ENCODE data around the gene MYO19.
A peak's percentile ranks its signal among the peaks of the same experiment; 100 is the strongest.
"Not testable (repeated sequence)": the region's sequence is repeated elsewhere in the genome, so short reads cannot be mapped to it uniquely, and the experiment has no call there.

The MYO19 gene

DNA sequence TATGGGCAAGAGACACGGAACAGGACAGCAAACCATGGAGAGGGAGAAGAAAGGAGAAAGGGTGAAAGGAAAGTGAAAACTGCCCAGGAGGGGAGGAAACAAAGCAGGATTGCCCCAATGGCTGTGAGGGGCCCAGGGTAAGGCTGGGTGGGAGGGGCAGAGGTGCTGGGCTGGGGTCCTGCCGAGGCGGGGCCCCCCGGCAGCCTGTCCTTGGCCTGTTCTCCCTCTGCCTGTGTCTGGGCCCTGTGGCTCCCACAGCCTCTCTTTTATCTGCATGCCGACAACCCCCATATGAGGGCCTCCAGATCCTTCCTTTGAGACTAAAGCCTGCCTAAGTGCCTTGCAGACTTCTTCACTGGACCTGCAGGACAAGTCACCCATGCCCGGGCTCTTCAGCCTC is 32.7 kb downstream of the MYO19 start:
- no peak for DNase-seq (ENCODE audit: low read depth in 1 of 2, low spot score in 1 of 2)

- no peak for DNase-seq (ENCODE audit: low read depth in 1 of 2, low spot score in 1 of 2)
These were observed 33.3 kb downstream of the MYO19 start for GRCh38 chr17:36501351-36501750.

- no peak for DNase-seq (ENCODE audit: low read depth in 1 of 2, low spot score in 1 of 2)
These were observed 33.9 kb downstream of the MYO19 start for GRCh38 chr17:36500745-36501225.

- no peak for DNase-seq (ENCODE audit: low read depth in 1 of 2, low spot score in 1 of 2)
These were observed 35.9 kb downstream of the MYO19 start for GRCh38 chr17:36498560-36499300.

GRCh38 chr17:36498155-36498554 is 36.5 kb downstream of the MYO19 start:
- DNase-seq (ENCODE audit: low read depth in 1 of 2, low spot score in 1 of 2), result no peak

DNA sequence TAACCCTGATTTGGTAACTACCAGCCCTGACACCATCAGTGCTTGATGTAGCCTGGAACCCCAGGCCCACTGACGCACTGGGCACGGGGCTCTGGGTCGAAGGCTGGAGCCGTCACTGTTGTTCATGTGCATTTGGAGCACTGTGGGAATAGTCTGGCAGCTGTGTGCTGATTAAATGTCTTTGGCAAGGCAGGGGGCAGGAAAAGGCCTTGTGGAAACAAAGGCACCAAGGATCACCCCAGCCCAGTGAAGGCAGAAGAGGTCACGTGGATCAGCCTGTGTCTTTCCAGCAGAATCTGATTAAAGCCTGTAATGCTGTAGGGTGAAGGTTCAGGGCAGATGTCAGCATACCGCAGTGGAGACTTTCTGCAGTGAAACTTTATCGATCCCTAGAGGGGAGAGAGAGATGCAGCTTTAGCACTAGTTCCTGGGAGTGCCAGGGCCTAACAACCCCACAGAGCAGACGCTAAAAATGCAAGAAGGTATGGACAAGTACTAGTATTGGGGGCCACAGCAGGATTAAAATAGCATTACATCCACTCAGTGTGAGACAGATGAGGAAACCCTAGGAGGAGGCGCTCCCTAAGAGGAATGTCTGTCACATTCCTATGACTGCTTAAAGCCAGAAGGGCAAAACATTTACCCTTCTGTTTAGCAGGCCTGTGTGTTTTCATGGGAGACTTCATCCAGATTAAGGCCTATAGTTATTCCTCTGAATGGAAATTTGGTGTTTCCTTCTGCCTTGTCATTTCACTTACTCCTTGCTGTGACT is 38.5 kb downstream of the MYO19 start:
- no peak for DNase-seq (ENCODE audit: low read depth in 1 of 2, low spot score in 1 of 2)

- no peak for DNase-seq (ENCODE audit: low read depth in 1 of 2, low spot score in 1 of 2)
These were observed 39.5 kb downstream of the MYO19 start for GRCh38 chr17:36495076-36495578.

- DNase-seq (ENCODE audit: low read depth in 1 of 2, low spot score in 1 of 2), result no peak
These were observed 40.0 kb downstream of the MYO19 start for GRCh38 chr17:36494674-36495073.

- no peak for DNase-seq (ENCODE audit: low read depth in 1 of 2, low spot score in 1 of 2)
These were observed 40.7 kb downstream of the MYO19 start for GRCh38 chr17:36493956-36494355.

DNA sequence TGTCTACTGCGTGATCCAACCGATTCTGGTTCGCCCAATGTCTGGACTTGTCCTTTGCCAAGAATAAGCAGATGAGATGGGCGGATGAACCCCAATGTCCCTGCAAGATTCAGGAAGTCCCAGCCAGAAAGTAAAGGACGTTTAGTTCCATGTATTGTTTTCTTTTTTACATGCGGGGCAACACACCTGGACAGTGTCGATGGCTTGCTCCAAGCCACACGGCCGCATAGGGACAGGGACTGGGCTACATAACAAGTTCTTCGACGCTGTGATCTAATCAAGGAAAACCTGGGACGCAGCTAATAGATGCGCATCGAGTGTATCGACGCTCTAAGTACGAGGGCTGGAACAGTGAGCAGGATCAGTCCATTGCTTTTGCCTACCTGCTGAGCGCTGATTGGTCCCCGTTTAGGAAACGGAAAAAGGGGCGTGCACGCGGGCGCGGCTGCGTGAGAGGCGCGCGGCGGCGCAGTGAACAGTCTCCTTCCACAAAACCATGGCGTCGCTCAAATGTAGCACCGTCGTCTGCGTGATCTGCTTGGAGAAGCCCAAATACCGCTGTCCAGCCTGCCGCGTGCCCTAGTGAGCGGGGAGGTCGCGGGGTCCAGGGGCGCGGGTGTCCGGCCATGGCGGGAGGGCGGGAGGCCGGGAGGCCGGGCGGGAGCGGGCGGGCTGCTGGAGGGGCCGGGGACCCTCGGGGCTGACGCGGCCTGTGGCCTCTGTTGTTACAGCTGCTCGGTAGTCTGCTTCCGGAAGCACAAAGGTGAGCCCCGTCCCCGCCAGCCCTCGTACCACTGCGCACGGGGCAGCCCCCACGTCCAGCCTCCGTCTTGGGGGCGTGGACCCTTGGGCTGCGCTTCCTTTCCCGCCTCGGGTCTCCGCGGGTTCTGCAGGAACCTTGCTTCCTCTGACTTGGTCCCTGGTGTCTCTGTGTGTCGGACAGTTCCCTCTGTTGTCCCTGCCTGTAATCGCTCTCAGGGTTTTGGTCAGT is 48.2 kb downstream of the MYO19 start, which contains the start of gene ZNHIT3:
Gene ZNHIT3, plus strand, starts transcription at position 478 of the 991 bp plus-strand sequence. Its CDS starts 19 bp downstream, at position 497.
- peak; percentile 75 to 89 for DNase-seq (ENCODE audit: low read depth in 1 of 2, low spot score in 1 of 2)

DNA sequence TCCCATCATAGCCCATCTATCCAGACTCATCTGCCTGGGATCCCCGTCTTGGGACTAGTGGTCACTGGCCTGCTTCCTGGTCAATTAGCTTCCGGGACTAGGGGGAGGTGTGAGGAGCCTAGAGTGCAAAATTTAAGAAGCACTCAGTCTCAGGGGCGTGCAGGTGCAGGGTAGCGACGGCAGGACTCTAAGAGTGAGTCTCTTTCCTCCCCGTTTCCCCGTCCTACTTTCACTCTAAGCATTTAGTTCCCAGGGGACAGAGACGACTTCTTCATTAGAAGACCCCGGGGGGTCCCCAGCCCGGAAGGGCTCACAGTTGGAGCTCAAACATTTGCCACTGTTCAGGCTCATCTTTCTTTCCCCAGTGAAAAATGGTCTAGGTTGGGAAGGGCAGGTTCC is 48.9 kb downstream of the MYO19 start:
- no peak for DNase-seq (ENCODE audit: low read depth in 1 of 2, low spot score in 1 of 2)

GRCh38 chr17:36485027-36485426 is 49.6 kb downstream of the MYO19 start:
- no peak for DNase-seq (ENCODE audit: low read depth in 1 of 2, low spot score in 1 of 2)

GRCh38 chr17:36484021-36484420 is 50.6 kb downstream of the MYO19 start:
- not testable (repeated sequence) for DNase-seq (ENCODE audit: low read depth in 1 of 2, low spot score in 1 of 2)

DNA sequence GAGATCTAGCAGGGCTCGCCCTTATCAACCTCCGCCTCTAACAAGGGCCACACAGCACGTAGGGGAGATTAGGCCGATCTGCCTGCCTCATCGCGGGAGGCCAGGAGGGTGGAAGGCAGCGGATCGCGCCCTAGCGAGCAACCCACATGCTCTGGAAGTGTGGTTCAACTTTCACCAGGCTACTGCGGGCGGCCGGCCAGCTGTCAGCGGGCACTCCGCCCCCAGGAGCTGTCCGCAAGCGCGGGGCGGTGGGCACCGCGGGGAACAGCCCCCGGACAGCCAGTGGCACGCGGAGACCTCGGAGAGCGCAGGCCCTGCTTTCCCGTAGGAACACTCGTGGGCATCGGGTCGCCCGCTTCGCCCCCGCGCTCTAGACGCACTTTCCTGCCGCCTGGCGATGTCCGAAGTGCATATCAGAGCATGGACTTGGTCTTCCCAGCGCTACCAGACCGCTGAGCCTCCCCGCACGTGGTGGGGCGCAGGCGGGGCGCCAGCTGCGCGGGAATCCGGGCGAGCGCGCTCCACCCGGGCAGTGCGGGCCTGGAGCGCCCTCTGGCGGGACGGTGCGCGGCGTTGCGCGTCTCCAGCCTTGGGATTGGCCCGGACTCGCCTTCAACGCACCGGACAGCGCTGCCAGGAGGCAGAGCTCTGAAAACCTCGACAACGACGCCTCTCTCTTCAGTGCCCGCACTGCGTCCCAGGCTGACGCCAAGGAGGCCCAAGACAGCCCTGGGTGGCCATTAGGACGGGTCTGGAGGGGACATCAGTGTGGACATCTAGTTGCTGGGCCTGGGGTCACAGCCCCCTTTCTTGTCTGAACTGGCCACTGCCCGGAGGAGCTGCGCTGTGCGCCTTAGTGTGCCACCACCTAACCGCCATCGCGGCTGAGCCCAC is 51.8 kb downstream of the MYO19 start:
- DNase-seq (ENCODE audit: low read depth in 1 of 2, low spot score in 1 of 2), result peak; percentile 66 to 73

DNA sequence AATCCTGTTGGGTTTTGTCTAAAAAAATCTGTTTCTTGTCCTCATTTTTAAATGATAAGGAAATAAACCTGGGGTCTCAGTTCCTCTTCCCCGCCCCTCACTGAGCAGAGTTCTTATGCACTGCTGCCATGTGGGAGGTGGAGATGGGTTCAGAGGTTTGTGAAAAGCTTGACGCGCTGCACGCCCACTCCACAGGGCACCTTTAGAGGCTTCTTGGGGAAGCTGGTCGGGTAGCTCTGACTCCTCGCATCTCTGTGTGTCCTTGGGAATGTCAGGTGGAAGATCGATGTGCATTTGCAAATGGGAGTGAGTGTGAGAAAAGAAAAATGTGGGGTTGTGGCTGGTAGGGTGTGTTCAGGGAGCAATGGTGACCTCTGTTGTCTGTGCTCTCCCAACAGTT is 52.8 kb downstream of the MYO19 start:
- DNase-seq (ENCODE audit: low read depth in 1 of 2, low spot score in 1 of 2), result no peak

- no peak for DNase-seq (ENCODE audit: low read depth in 1 of 2, low spot score in 1 of 2)
These were observed 59.2 kb downstream of the MYO19 start for GRCh38 chr17:36475346-36475970.

GRCh38 chr17:36474571-36474970 is 60.1 kb downstream of the MYO19 start:
- no peak for DNase-seq (ENCODE audit: low read depth in 1 of 2, low spot score in 1 of 2)

DNA sequence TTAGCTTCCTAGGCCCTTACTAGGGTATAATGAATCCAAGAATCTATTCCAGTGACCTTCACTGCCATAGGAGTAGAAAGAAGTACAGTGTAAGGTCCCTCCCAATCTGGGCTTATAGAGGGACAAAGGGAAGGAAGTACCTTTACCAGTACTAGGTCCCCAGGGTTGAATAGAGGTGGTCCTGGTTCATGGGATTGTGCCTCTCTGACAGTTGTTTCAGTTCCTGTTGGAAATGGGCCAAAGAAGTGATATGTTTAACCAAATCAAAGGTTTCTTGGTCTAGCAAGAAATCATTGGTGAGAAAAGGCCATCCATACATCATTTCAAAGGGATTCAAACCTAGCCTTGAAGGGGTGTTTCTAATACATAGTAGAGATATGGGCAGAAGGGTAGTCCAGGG is 64.2 kb downstream of the MYO19 start:
- DNase-seq (ENCODE audit: low read depth in 1 of 2, low spot score in 1 of 2), result no peak

DNA sequence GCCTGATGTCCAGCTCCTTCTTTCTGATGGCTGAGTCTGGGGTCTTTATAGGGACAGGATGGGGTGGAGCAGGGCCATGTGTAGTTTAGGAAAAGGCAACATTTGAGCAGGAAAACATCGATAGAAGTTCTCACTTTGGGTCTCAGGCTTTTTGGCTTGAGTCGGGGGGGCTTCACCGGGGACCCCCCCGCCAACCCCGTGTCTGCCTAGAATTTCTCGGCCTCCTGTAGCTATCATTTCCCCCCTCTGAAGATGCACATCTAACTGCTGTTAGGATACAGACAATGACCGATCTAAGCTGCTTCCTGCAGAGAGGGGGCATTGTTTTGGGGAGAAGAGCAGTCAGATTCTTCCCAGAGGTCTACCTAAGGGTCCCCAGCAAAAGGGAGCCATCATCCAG is 64.9 kb downstream of the MYO19 start:
- DNase-seq (ENCODE audit: low read depth in 1 of 2, low spot score in 1 of 2), result no peak
